Kidney capillary endothelial cell (primary cell): ENCODE data around the gene LOXL1.
A peak's percentile ranks its signal among the peaks of the same experiment; 100 is the strongest.

Source experiments
- DNase-seq: peaks from one replicate; pipeline ENCODE4 v3.0.0-alpha.2; 2018; ENCODE audit warnings: low spot score

Gene LOXL1, protein sequence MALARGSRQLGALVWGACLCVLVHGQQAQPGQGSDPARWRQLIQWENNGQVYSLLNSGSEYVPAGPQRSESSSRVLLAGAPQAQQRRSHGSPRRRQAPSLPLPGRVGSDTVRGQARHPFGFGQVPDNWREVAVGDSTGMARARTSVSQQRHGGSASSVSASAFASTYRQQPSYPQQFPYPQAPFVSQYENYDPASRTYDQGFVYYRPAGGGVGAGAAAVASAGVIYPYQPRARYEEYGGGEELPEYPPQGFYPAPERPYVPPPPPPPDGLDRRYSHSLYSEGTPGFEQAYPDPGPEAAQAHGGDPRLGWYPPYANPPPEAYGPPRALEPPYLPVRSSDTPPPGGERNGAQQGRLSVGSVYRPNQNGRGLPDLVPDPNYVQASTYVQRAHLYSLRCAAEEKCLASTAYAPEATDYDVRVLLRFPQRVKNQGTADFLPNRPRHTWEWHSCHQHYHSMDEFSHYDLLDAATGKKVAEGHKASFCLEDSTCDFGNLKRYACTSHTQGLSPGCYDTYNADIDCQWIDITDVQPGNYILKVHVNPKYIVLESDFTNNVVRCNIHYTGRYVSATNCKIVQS

DNA sequence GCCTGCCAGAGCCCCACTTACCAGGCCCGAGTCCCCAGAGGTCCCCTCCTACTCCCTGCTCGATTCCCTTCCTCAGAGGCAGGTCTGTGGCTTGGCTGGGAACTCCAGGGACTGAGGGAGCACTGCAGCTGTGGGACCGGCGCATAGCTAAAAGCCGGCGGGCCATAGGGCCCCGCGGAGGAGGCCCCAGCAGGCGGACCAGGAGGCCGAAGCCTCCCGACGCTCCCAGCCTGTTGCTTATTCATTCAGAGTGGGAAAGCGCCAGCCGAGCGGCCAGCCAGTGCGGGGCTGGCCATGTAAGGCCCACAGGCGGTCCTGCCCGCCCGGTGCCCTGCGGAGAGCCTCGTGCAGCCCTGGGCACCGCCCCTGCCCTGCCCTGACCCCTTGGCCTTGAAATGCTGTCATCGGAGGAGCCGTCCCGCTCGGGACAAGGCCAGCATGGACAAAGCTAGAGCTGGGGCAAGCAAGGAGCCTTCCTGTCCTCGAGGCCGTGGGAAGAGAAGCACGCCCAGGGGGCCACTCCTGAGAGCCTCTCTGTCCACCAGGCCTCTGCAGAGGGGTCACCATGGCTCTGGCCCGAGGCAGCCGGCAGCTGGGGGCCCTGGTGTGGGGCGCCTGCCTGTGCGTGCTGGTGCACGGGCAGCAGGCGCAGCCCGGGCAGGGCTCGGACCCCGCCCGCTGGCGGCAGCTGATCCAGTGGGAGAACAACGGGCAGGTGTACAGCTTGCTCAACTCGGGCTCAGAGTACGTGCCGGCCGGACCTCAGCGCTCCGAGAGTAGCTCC is at the start of gene LOXL1:
Gene LOXL1 (plus strand): TSS at position 244 of the 784 bp plus-strand sequence. CDS start 322 bp downstream, at position 566.
- peak; percentile 59 for DNase-seq

DNA sequence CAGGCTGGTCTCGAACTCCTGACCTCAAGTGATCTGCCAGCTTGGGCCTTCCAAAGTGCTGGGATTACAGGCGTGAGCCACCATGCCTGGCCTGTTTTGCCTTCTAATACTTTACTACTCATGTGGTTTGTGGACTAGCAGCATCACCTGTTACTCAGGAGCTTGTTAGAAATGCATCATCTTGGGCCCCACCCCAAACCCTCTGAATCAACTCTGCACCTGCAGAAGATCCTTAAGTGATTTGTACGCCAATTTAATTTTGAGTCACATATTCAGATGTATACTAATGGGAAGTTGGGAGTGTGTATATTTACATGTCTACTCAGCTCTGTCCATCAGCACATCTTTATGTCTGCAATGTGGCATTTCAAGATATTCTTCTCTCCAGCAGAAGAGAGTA is 46.8 kb upstream of the LOXL1 start:
- no peak for DNase-seq

DNA sequence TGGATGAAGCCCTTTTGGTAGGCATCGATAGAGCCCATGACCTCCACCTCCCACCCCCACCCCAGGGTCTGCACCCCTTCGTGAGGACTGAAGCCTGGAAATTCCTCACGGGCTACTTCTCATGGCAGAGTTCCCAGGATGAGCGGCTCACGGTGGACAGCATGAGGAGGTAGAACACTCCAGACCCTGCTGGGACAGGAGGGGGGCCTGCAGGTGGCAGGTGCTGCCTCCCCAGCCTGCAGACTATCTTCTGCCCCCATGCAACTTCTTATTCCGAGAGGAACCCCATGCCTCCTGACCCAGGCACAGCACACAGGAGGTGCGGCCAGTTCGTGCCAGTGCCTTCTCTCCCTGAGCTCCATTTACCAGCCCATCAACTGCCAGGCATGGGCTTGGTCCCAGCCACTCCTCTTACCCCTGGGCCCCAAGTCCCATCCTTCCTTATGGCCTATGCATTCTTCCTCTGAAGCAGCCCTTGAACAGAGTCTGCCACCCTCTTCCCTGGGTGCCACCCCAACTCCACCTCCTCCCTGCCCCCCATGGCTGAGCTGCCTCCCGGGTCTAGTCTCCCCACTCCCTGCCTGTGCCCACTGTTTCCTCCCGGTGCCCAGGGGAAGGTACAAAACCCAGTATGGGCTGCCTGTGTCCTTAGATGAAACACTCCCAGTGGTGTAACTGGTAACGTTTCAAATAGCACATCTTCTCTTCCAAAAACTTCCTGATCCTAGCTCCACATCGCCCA is 44.5 kb upstream of the LOXL1 start:
- DNase-seq, result no peak

DNA sequence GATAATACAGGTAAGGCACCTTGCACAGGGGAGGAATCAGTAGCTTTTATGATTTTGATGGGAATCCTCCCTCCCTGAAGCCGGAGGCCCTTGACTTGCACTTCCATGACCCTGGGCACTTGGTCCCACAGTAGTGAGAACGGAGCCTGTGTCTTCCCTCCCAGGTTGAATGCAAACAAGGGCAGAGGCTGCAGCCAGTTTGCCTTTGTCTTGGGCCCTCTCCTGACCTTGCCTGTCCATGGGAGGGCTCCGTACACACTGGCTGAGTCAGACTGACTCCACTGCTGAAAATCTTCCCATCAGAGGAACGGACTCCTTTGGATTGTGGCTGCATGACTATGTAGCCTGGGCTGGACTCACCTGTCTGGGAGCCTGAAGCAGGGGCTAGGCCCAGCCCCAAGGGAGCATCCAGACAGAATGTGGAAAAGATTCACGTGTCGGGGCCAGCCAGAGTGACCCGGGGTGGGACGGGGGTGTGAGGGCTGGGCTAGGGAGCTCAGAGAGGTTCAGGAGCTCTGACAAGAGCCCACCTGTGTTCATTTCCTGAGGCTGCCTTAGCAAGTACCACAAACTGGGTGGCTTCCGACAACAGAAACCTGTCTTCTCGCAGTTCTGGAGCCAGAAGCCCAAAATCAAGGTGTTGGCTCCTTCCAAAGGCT is 43.4 kb upstream of the LOXL1 start:
- DNase-seq, result no peak

DNA sequence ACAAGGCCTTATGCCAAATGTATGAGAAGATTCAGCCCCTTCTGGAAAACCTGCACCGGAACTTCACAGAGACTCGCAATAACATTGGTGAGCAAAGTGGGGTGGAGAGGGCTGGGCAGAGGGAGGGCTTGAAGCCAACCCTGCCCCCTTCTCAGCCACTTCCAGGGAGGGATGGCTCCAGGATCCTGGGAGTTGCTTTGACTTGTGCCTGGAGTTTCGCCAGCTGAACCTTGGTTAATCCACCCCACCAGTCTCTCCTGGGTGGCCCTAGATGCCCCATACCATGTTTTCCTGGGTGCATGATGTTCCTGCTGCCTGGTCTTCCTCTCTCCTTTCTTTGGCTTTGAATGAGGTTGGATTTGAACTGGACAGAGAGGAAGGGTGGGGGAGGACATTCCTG is 42.1 kb upstream of the LOXL1 start:
- no peak for DNase-seq

DNA sequence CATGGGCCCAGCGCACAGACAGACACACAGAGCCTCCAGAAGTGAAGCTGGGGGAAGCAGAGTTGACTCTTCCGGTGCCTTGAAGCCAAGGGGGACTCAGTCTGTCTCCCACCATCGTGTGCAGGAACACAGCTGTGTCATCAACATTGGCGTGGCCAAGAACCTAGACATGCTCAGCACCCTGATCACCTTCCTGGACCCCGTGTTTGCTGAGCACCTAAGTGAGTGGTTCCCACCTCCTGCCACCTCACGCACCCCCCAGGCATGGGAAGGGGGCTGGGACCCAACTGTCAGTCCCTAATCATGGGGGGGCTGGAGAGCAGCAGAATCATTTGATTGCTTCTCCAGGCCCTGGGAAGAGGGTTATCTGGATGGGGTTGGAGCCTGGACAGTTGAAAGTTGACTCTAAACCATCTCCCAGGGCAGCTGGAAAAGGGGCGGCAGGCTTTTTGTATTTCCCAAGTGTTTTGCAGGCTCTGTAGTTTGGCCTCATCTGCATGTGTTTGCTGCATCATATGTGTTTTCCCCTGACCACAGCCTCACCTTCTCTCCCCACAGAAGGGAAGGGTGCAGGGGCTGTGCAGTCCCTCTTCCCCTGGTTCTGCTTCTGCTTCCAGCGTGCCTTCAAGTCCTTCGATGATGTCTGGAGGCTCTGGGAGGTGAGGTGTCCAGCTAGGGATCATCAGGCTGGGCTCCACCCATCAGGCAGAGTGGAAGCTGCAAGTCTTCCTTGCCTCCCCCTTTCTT is 40.1 kb upstream of the LOXL1 start:
- no peak for DNase-seq

DNA sequence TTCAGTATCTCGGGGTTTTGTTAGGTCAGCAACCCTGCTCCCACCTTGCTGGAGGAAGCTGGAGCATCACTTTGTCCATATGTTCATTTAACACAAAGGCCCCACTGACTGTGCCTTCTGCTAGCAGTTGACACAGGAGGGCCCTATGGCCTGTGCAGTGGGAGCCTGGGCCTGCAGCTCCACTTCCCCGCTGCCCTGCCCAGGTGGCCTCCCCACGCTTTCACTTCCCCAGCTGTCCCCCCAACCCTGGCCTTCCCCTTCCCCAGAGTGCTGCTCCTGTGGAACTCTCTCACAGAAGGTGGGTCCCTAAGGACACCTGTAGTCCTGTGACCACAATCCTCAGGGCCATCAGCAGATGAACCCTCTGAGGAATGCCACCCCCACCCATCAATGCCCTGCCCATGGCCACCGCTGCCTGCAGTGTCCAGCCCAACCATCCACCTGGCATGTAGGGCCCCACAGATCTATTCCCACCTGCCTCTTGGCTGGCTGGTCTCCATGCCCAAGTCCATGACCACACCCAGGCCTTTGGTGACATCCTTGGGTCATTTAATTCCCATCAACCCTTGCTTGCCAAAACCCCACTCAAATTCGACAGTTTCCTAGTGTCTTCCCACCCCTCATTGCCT is 39.4 kb upstream of the LOXL1 start:
- DNase-seq, result no peak

DNA sequence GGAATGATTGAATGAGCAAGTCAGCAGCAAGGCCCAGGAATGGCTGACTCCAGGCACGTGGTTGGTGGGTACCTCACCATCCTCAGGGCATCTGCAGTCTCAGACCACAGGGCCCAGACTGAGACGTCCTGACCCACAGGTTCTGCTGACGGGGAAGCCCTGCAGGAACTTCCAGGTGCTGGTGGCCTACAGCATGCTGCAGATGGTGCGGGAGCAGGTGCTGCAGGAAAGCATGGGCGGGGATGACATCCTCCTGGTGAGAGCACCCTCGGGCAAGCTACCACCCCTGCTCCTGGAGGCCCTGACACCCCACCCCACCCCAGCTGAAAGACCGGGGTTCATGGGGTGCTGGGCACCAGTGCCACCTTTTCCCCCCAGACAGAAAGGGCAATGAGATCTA is 38.8 kb upstream of the LOXL1 start:
- no peak for DNase-seq

DNA sequence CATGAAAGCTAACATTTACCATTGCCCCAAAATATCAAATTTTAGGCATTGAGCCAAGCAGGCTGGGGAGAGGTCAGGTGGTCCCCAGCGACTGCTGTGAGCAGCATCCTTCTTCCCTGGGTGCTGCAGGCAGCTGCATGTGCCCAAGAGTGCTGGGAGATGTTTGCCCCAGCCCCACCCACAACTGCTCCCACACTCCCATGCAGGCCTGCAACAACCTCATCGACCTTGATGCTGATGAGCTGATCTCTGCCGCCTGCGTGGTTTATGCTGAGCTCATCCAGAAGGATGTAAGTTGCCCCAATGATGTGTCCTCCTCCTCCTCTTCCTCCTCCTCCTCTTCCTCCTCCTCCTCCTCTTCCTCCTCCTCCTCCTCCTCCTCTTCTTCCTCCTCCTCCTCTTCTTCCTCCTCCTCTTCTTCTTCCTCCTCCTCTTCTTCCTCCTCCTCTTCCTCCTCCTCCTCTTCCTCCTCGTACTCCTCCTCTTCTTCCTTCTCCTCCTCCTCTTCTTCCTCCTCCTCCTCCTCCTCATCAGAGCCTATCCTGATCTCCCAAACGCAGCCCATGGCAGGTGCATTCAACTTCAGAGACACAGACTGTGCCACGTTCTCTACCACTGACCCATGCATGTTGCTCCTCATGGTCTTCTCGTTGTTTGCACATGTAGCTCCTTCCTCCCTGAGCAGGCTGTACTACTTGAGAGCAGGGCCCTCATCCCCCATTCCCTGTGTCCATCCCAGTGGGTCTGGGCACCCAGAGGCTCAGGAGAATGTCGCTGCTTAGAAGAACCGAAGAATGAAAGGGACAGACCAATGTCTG is 37.8 kb upstream of the LOXL1 start:
- DNase-seq, result no peak

DNA sequence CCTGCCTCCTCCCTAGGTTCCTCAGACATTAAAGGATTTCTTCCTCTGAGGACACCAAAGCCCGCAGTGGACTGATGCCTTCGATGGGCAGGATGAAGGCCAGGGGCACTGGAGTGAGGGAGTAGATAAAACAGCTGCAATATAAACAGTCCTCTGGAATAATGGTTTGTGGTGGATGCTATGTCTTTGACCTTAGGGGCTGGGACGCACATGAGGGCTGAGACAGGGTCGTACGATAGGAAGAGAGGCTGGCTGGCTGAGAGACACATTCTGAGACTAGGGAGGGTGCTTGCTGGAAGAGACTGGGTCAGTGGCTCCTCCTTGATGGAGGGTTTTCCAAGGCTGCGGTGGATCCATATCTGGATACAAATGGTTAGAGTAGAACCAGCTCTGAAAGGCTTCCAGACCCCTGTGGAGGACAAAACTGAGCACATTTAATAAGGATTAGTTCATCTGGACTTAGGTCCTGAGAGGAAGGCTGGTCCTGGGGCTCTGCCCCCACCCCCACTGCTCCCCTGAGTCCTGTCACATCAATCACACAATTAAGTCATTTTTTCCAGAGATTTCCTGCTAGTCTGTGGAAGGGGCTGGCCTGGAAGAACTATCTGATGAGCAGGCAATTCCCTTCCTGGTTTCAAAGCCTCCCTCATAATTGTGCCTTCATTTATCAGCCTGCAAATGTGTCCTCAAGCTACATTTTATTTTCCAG is 37.1 kb upstream of the LOXL1 start:
- DNase-seq, result no peak

DNA sequence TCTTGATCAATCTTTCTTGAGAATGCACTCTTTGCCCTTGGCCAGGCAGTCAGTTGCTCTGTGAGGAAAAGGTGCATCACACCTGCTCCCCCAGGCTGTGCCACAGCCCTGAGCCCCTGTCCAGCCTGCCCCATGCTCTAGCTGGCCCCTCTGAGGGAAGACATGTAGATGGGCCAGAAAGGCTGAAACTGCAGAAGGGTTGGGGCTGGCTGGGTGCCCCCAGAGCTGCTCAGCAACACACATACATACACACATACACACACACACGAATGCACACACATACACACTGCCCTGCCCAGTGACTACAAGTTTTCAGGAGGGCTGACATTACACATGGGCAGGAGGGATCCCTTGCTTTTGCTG is 36.5 kb upstream of the LOXL1 start:
- DNase-seq, result no peak

DNA sequence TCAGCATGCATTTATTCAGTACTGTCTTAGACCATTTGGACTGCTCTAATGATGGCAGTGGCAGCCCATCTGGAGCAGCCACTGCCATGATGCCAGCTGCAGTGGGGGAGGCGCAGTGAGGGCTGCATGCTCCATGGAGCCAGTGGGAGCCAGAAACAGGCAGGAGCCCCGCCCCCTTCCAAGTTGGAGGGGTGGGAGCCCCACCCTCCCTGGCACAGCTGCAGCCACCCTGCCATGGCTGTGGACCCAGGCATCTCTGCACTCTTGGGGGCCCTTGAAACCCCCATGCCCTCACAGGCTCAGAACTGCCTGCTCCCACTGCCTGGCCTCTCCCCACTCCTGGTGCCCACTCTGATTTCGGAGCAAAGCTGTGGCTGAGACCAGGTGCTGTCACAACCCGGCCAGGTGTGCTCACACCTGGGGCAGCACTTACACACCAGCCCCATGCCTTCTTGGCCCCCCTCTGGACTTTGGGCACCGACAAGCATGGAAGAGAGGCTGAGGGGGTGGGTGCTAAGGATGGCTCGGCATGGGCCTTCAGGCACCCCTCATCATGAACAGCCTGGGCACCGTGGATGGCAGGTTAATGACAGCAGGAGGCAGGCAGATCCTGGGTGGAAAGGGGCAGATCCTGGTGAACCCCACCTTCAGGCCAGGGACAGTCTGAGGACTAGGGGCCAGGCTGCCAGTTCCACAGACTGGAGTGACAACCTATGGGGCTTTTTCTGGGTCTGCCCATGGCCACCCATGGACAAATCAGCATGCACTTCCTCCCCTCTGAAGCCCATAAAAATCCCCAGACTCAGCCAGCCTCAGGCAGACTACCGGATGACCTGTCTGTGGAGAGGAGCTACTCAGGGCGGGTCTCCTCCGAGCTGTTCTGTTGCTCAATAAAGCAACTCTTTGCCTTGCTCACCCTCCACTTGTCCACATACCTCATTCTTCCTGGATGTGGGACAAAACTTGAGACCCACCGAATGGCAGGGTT is 34.6 kb upstream of the LOXL1 start:
- no peak for DNase-seq

DNA sequence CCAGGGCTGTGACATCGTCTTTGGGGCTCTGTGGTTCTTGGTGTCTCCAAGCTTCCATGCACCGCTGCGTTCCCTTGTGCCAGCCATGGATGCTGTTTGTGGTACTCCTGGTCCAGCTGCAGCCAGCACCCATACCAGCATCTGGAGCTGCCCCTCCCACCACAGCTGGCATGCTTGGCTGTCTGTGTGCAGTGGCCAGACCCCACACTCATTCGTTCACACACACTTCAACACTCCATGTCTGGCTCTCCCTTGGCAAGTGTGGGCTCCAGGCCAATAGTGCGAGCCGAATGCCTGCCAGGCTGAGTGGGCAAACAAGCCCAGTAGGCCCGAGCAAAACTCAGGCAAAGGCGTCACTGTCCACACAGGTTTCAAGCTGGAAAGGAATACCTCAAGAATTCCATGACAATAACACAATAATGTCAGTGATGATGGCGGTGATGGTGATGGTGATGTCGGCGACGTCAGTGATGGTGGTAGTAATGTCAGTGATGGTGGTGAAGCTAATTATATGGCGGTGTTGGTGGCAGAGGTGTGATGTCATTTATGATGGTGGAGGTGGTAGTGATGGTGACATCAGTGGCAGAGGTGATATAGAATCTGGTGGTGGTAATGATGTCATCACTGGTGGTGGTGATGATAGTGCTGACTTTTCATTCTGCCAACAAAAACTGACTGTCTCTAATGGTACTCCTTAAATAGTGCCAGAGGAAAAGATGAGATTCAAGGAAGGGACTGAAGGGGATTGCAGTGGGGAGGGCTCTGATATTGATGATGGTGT is 33.6 kb upstream of the LOXL1 start:
- no peak for DNase-seq

DNA sequence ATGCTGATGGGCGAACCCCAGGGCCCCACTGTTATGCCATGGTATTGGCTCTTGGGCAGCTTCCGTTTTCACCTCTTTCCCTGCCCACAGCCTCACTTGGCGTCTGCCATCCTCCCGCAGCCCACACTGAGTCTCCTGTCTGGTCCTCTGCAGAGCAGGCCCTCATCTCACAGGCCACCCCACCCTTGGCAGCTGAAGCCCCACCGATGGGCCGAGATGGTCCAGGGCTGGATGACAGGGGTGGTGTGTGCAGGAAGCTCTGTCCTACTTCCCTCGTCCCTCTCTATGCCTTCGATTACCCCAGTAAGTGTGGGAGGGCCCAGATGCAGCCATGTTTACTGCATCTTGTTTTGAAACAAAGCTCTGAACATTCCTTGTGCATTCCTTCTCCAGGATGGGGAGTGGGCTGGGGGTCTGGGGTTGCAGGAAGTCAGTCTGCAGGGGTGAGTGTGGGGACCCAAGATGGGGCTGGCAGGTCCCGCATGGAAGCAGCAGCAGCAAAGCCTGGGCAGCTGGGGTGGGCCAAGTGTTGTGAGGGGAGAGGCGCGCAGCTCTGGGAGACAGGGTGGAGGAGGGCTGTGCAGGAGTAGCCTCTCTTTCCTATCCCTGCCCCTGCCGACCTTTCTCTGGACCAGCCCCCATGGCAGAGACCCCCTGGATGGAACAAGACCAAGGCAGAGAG is 32.0 kb upstream of the LOXL1 start:
- no peak for DNase-seq

DNA sequence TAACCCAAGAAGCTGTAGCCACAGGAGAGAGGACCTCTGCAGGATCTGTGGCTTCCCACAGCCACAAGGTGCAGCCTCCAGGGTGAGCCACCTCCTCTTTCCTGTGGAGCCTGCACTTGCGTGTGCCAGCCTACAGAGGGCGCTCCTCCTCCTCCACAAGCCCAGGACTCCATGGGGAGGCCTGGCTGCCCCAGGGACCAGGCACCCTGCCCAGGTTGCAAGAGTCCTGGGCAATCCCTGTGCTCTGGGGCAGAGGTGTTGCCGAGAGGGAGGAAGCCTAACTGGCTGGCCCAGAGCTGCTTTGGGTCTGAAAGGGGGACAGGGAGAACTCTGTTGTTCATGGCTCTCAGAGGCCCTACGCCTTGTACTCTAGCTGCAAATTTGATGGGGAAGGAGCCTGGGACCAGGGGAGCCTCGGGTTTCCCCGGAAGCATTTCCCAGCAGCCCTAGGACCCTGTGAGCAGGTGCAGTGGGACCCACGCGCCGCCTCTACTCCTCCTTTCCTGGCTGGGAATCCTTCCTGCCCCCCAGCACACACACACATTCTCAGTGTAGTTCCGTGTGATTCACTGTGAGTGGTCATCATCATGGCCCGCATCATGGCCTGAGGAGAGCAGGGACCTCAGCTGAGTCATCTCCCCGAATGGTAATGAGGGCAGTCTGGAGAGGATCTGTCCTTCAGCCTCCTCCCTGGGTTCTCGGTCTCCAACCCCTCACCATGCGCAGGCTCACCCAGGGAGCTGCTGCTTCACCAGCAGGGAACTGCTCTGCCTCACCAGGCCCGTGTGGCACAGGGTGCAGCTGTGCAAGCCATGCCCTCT is 28.6 kb upstream of the LOXL1 start:
- DNase-seq, result peak; percentile 36
